Measurements from ENCODE around the gene PINLYP. TPM values are rescaled to one million over a fixed set of nuclear protein-coding genes. Genes with fewer than 3 reads are reported as not detected.

PINLYP gene
- total and polyA plus RNA-seq, 2 of the 13 experiments (the other 11 are each of a cell fraction or from before 2014, with no cell fraction given): 0.21 to 0.24 TPM

DNA sequence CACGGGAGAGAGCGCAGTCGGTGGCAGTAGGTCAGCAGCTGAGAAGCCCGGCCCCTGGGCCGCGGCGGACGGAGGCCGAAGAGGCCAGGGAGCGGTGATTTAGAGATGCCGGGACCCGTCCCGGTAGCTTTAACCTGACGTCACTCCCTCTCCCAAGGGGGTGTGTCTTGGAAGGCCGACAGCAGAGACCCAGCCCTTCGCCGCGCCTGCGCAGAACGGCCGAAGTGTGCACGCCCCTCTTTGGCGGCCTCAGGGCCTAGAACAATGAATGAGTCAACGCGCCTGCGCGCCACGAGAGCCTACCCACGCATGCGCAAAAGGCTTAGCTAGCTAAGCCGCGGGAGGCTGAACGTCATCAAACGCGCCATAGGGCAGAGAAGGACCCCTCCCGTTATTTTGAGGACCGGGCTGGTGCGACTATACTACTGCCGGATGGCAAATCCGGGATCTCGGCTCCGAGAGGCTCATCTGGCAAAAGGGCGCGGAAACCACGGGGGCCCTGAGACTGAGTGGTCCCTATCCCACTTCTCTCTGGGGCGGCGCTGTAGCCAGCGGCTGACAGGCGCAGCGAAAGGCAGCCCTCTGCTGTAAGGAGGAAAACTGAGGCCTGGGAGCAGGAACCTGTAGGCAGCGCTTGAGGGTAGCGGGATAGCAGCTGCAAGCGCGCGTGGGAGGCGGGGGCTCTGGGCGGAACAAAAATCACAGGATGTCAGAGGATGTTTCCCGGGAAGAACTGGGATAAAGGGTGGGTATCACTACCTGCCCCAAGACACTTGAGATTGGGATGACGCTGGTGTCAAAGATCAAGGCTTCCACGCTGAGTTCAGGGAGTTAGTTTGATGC is 20.6 kb downstream of the PINLYP start, which contains the start of the genes IRGQ and ZNF576 (continued):
- TF ChIP-seq ZNF780A (CRISPR knock-in tag; IDR thresholded peaks at IDR 0.05): no peak
- no peak for TF ChIP-seq ZNF484 (CRISPR knock-in tag; IDR thresholded peaks at IDR 0.05; ENCODE audit: borderline replicate concordance, low read depth)
- TF ChIP-seq MLLT10 (CRISPR knock-in tag; IDR thresholded peaks at IDR 0.05): no peak
- TF ChIP-seq POLR2AphosphoS5 (IDR thresholded peaks at IDR 0.05; ENCODE audit: low read depth, low read length): peak; percentile 75
- peak; percentile 60 for TF ChIP-seq AGO1 (IDR thresholded peaks at IDR 0.05; ENCODE audit: low read depth, low read length, poor library complexity, severe bottlenecking)
- TF ChIP-seq, protein P1, sequence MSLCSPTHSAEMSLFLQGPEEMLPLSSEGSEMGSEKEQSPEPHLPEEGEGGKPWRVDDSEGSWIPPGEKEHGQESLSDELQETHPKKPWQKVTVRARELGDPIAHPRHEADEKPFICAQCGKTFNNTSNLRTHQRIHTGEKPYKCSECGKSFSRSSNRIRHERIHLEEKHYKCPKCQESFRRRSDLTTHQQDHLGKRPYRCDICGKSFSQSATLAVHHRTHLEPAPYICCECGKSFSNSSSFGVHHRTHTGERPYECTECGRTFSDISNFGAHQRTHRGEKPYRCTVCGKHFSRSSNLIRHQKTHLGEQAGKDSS (CRISPR knock-in tag; IDR thresholded peaks at IDR 0.05; ENCODE audit: borderline replicate concordance, low read depth): no peak; the same call in 1 of the 2 replicates
- no peak for TF ChIP-seq ZNF775 (CRISPR knock-in tag; IDR thresholded peaks at IDR 0.05; ENCODE audit: borderline replicate concordance)
- TF ChIP-seq AKAP8 (CRISPR knock-in tag; IDR thresholded peaks at IDR 0.05): no peak
- TF ChIP-seq ZFX (CRISPR knock-in tag; IDR thresholded peaks at IDR 0.05; ENCODE audit: low read depth): peak; percentile 83
- no peak for TF ChIP-seq SATB2 (CRISPR knock-in tag; IDR thresholded peaks at IDR 0.05)
- no peak for TF ChIP-seq MBD4 (IDR thresholded peaks at IDR 0.05; ENCODE audit: borderline replicate concordance, low read length)
- TF ChIP-seq MTF1 (CRISPR knock-in tag; IDR thresholded peaks at IDR 0.05): no peak
- TF ChIP-seq SIX1 (CRISPR knock-in tag; IDR thresholded peaks at IDR 0.05; ENCODE audit: borderline replicate concordance): no peak
- TF ChIP-seq GFI1 (CRISPR knock-in tag; IDR thresholded peaks at IDR 0.05; ENCODE audit: borderline replicate concordance): peak; percentile 36; the same call in 1 of the 2 replicates
- TF ChIP-seq JDP2 (CRISPR knock-in tag; IDR thresholded peaks at IDR 0.05; ENCODE audit: borderline replicate concordance): no peak
- TF ChIP-seq, protein P2, sequence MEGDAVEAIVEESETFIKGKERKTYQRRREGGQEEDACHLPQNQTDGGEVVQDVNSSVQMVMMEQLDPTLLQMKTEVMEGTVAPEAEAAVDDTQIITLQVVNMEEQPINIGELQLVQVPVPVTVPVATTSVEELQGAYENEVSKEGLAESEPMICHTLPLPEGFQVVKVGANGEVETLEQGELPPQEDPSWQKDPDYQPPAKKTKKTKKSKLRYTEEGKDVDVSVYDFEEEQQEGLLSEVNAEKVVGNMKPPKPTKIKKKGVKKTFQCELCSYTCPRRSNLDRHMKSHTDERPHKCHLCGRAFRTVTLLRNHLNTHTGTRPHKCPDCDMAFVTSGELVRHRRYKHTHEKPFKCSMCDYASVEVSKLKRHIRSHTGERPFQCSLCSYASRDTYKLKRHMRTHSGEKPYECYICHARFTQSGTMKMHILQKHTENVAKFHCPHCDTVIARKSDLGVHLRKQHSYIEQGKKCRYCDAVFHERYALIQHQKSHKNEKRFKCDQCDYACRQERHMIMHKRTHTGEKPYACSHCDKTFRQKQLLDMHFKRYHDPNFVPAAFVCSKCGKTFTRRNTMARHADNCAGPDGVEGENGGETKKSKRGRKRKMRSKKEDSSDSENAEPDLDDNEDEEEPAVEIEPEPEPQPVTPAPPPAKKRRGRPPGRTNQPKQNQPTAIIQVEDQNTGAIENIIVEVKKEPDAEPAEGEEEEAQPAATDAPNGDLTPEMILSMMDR (CRISPR knock-in tag; IDR thresholded peaks at IDR 0.05): peak; percentile 65
- TF ChIP-seq ZBTB26 (CRISPR knock-in tag; IDR thresholded peaks at IDR 0.05; ENCODE audit: borderline replicate concordance): no peak
- no peak for TF ChIP-seq BATF2 (CRISPR knock-in tag; IDR thresholded peaks at IDR 0.05)
- TF ChIP-seq PHF8 (CRISPR knock-in tag; IDR thresholded peaks at IDR 0.05): peak; percentile 73
- TF ChIP-seq HNRNPH1 (optimal IDR thresholded peaks at IDR 0.05; ENCODE audit: low read depth, low read length): no peak
- TF ChIP-seq KLF11 (CRISPR knock-in tag; IDR thresholded peaks at IDR 0.05): no peak
- no peak for TF ChIP-seq ATM (IDR thresholded peaks at IDR 0.05; ENCODE audit: borderline replicate concordance)
- TF ChIP-seq NCOA5 (CRISPR knock-in tag; IDR thresholded peaks at IDR 0.05): no peak

Measured in HepG2 (cell line).